GM10847 (cell line): ENCODE measurements around the gene TNS3.

Experiments used
- POLR2A ChIP-seq: IDR thresholded peaks from 2 replicates; pipeline ENCODE4 v1.6.1; 2011; ENCODE audit not compliant: insufficient read length; ENCODE audit errors: extremely low read depth

TNS3 gene

GRCh38 chr7:47581804-47582763 is at the start of gene TNS3:
Gene TNS3, minus strand, starts transcription at chr7:47582111. Its CDS starts 142,475 bp downstream, at chr7:47439636.
- TF ChIP-seq POLR2A: no peak

- no peak for TF ChIP-seq POLR2A
Observed at GRCh38 chr7:47631711-47632110, 49.8 kb upstream of the TNS3 start.

GRCh38 chr7:47627580-47628283 is 45.8 kb upstream of the TNS3 start:
- TF ChIP-seq POLR2A: no peak

- TF ChIP-seq POLR2A: no peak
Observed at GRCh38 chr7:47625861-47626715, 44.2 kb upstream of the TNS3 start.

- no peak for TF ChIP-seq POLR2A
Observed at GRCh38 chr7:47624689-47625088, 42.8 kb upstream of the TNS3 start.

GRCh38 chr7:47622946-47623640 is 41.2 kb upstream of the TNS3 start:
- TF ChIP-seq POLR2A: no peak

- no peak for TF ChIP-seq POLR2A
Observed at GRCh38 chr7:47622586-47622945, 40.7 kb upstream of the TNS3 start.

- TF ChIP-seq POLR2A: no peak
Observed at GRCh38 chr7:47621979-47622561, 40.2 kb upstream of the TNS3 start.

GRCh38 chr7:47621347-47621746 is 39.4 kb upstream of the TNS3 start:
- TF ChIP-seq POLR2A: no peak

- no peak for TF ChIP-seq POLR2A
Observed at GRCh38 chr7:47619806-47620205, 37.9 kb upstream of the TNS3 start.

GRCh38 chr7:47617131-47617530 is 35.2 kb upstream of the TNS3 start:
- TF ChIP-seq POLR2A: no peak

- no peak for TF ChIP-seq POLR2A
Observed at GRCh38 chr7:47614450-47614849, 32.5 kb upstream of the TNS3 start.

GRCh38 chr7:47611045-47611511 is 29.2 kb upstream of the TNS3 start:
- no peak for TF ChIP-seq POLR2A

GRCh38 chr7:47610506-47611044 is 28.7 kb upstream of the TNS3 start:
- TF ChIP-seq POLR2A: no peak
